NB4 (cell line): ENCODE results near the gene DHRS3.

ENCODE experiments used
- DNase-seq: peaks from one replicate; pipeline ENCODE4 v3.0.0; 2010; ENCODE audit warnings: low read depth
- H3K4me3 ChIP-seq: one replicate; pipeline ENCODE4 v1.5.1; 2011; ENCODE audit warnings: mild to moderate bottlenecking, low read depth, low read length, moderate library complexity
- MYC ChIP-seq: IDR thresholded peaks from 2 replicates; pipeline ENCODE4 v1.6.1; 2011; ENCODE audit warnings: low read depth, low read length
- POLR2A ChIP-seq: IDR thresholded peaks from 2 replicates; pipeline ENCODE4 v1.6.1; 2011; ENCODE audit warnings: mild to moderate bottlenecking; ENCODE audit not compliant: insufficient read length; ENCODE audit errors: extremely low read depth
- TF ChIP-seq, protein P1 (sequence below): IDR thresholded peaks from 2 replicates; pipeline ENCODE4 v1.6.1; 2011; ENCODE audit warnings: low read depth, low read length
- TF ChIP-seq, protein P2 (sequence below): IDR thresholded peaks from one replicate; pipeline ENCODE4 v1.5.1; 2012; ENCODE audit warnings: low read depth, low read length

DHRS3 gene

DNA sequence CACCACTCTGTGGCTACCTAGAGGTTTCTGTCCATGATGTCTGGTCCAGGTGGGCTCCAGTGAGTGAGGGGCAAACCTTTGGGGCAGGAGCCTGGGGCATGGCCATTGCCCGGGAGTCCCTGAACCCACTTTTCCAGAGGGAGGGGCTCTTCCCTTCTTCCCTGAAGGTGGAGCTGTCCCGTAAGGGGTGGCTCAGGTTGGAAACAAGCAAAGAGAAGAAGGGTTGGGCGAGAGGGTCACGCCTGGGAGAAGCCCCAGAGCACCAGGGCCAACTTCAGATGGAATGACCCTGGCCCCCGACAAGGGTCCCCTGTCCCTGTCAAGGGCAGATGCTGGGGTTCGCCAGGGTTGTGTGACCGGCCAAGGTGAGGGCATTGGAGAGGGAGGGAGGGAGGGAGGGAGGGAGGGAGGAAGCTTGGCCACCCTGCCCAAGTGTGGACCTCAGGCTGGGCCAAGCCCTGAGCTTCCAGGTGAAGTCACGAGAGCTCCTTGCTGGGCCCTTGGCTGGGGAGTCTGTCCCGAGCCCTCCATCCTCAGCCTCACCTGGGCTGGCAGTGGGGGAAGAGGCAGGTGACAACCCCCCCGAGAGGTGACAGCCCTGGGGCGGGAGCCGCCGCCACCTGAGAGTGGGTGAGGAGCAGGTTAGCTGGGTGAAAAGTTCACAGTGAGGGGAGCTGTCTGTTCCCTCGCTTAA, 69.6 kb downstream of the DHRS3 start:
- DNase-seq: no peak
- H3K4me3 ChIP-seq: no peak overlapping the region
- TF ChIP-seq, protein P1, sequence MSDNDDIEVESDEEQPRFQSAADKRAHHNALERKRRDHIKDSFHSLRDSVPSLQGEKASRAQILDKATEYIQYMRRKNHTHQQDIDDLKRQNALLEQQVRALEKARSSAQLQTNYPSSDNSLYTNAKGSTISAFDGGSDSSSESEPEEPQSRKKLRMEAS: no peak
- TF ChIP-seq MYC (no peak), POLR2A (no peak)
- TF ChIP-seq, protein P2, sequence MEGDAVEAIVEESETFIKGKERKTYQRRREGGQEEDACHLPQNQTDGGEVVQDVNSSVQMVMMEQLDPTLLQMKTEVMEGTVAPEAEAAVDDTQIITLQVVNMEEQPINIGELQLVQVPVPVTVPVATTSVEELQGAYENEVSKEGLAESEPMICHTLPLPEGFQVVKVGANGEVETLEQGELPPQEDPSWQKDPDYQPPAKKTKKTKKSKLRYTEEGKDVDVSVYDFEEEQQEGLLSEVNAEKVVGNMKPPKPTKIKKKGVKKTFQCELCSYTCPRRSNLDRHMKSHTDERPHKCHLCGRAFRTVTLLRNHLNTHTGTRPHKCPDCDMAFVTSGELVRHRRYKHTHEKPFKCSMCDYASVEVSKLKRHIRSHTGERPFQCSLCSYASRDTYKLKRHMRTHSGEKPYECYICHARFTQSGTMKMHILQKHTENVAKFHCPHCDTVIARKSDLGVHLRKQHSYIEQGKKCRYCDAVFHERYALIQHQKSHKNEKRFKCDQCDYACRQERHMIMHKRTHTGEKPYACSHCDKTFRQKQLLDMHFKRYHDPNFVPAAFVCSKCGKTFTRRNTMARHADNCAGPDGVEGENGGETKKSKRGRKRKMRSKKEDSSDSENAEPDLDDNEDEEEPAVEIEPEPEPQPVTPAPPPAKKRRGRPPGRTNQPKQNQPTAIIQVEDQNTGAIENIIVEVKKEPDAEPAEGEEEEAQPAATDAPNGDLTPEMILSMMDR: no peak

GRCh38 chr1:12547586-12548225, 70.3 kb downstream of the DHRS3 start:
- no peak for DNase-seq
- no peak overlapping the region for H3K4me3 ChIP-seq
- TF ChIP-seq MYC (no peak), POLR2A (no peak)
- TF ChIP-seq, protein P2: no peak
- TF ChIP-seq, protein P1: no peak

- TF ChIP-seq, protein P1: no peak
- TF ChIP-seq POLR2A (no peak), MYC (no peak)
- TF ChIP-seq, protein P2: no peak
- no peak overlapping the region for H3K4me3 ChIP-seq
Measured at GRCh38 chr1:12546771-12547585, 71.0 kb downstream of the DHRS3 start.

DNA sequence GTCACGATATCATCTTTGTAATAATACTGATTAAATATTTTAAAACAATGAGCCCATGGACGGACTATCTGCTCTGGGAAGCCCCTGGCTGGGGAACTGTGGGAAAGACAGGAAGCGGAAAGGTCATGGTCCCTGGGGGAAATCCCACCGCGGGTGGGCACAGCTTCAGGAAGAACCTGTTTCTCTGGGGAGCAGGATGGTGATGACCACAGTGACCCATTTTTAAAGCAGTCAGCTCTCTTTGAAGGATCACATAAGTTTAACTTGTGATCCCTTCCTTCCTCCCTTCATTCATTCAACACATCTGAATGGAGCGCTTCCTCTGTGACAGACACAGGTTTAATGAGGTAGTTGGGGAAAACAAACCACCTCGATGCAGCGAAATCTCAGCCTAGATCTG, 73.0 kb downstream of the DHRS3 start:
- TF ChIP-seq POLR2A (no peak), MYC (no peak)
- TF ChIP-seq, protein P2: no peak
- TF ChIP-seq, protein P1: no peak
- no peak for DNase-seq
- no peak overlapping the region for H3K4me3 ChIP-seq

More at GRCh38 chr1:12546771-12547585, 71.0 kb downstream of the DHRS3 start:
- no peak for DNase-seq

- no peak for DNase-seq
- TF ChIP-seq, protein P1: no peak
- TF ChIP-seq POLR2A: no peak
- no peak for TF ChIP-seq MYC
- TF ChIP-seq, protein P2: no peak
- no peak overlapping the region for H3K4me3 ChIP-seq
Measured at GRCh38 chr1:12544357-12544756, 73.7 kb downstream of the DHRS3 start.
